Chondrocyte (in vitro differentiated cells): ENCODE data around the gene SLC35D3. TPM values are rescaled to one million over a fixed set of nuclear protein-coding genes. Genes with fewer than 3 reads are reported as not detected.
A peak's percentile ranks its signal among the peaks of the same experiment; 100 is the strongest.

Source experiments
- DNase-seq: peaks from one replicate; pipeline ENCODE4 v3.0.0; 2021; ENCODE audit warnings: mixed read lengths, low spot score
- H3K27ac Mint-ChIP-seq: one replicate; pipeline ENCODE4 v1.8.0; 2021; ENCODE audit warnings: mild to moderate bottlenecking, moderate library complexity, mixed read lengths; ENCODE audit not compliant: unreplicated experiment
- H3K27me3 Mint-ChIP-seq: 2 replicates; pipeline ENCODE4 v1.8.0; 2021; ENCODE audit warnings: low read depth, mixed read lengths
- H3K36me3 Mint-ChIP-seq: 2 replicates; pipeline ENCODE4 v1.8.0; 2021; ENCODE audit warnings: low read depth, mixed read lengths
- H3K4me1 Mint-ChIP-seq: 2 replicates; pipeline ENCODE4 v1.8.0; 2021; ENCODE audit warnings: low read depth, mild to moderate bottlenecking, mixed read lengths
- H3K4me3 Mint-ChIP-seq: one replicate; pipeline ENCODE4 v1.8.0; 2021; ENCODE audit warnings: mild to moderate bottlenecking, moderate library complexity, mixed read lengths; ENCODE audit not compliant: unreplicated experiment
- H3K9me3 Mint-ChIP-seq: 2 replicates; pipeline ENCODE4 v1.8.0; 2021; ENCODE audit warnings: low read depth, mixed read lengths
- total RNA-seq: library from RNA; stranded (reverse); gene quantifications from 3 replicates; pipeline ENCODE4 v1.2.1, GENCODE V29; 2021
- TF ChIP-seq, protein P1 (sequence below): fragments of 200-600 bp; sonication (generic); IDR thresholded peaks from 2 replicates; pipeline ENCODE4 v1.5.0; 2021; ENCODE audit warnings: antibody characterized with exemption, mild to moderate bottlenecking, moderate library complexity

SLC35D3 gene
- total RNA-seq, 1 donor from 2014 or later: not detected

DNA sequence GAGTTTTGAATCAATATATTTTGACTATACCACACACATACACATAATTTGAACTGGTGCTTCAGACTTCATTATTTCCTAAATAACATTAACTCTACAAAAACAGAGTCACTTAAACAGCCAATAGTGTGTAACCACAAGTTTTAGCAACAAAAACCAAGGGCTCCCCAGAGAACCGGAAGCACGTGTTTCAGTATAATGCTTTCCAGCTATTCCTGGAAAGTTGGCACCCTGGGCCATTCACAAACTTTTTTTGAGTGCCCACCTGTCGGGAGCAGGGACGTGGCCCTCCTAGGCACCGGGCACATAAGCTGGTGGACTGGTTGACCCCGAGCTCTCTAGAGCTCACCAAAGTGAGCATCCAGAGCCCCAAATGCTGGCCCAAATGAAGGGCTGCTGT, 1.9 kb upstream of the SLC35D3 start:
- H3K36me3 Mint-ChIP-seq: peaks cover 8% of the 10 kb centered on the region
- H3K27ac Mint-ChIP-seq: no peak overlapping the region
- H3K27me3 Mint-ChIP-seq: peaks cover 25% of the 10 kb centered on the region
- peak overlapping the region; percentile 78 for H3K4me3 Mint-ChIP-seq
- TF ChIP-seq, protein P1, sequence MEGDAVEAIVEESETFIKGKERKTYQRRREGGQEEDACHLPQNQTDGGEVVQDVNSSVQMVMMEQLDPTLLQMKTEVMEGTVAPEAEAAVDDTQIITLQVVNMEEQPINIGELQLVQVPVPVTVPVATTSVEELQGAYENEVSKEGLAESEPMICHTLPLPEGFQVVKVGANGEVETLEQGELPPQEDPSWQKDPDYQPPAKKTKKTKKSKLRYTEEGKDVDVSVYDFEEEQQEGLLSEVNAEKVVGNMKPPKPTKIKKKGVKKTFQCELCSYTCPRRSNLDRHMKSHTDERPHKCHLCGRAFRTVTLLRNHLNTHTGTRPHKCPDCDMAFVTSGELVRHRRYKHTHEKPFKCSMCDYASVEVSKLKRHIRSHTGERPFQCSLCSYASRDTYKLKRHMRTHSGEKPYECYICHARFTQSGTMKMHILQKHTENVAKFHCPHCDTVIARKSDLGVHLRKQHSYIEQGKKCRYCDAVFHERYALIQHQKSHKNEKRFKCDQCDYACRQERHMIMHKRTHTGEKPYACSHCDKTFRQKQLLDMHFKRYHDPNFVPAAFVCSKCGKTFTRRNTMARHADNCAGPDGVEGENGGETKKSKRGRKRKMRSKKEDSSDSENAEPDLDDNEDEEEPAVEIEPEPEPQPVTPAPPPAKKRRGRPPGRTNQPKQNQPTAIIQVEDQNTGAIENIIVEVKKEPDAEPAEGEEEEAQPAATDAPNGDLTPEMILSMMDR: no peak
- H3K4me1 Mint-ChIP-seq: peaks cover 12% of the 10 kb centered on the region
- no peak for DNase-seq
- H3K9me3 Mint-ChIP-seq: no peaks in the 10 kb centered on the region

DNA sequence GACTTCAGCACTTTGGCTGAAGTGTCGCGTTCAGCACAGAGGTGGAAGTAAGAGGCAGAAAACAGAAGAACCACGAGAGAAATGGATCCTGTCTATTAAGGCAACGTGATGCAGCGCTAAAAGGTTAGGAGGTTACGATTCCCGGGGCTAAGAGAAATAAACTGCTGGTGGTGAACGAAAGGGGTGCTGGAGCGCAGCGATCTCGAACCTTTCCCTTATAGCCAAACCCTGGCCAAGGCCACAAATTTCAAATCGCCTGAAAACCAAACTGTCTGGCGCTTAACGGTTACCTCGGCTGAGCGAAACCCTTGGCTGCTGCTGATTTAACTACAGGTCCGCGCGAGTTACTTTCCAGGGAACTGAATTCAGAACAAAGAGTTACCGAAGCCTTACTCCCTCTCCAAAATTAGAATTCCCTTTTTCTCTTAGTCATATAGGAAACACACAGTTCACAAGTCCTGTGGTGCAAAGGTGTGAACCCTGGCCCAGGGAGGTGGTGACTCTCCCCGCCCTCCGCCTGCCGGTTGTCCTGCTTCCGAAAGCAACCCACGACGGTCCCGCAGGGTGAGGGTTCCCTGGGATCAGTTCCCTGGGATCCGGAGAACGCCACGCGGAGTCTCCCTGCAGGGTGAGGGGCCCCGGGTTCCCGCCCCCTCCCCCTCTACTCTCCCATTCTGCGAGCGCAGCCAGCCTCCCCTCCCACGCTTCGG, 1.3 kb upstream of the SLC35D3 start:
- DNase-seq: no peak
- no peaks in the 10 kb centered on the region for H3K9me3 Mint-ChIP-seq
- H3K4me1 Mint-ChIP-seq: peaks cover 12% of the 10 kb centered on the region
- peaks cover 25% of the 10 kb centered on the region for H3K27me3 Mint-ChIP-seq
- TF ChIP-seq, protein P1: no peak
- H3K36me3 Mint-ChIP-seq: peaks cover 4% of the 10 kb centered on the region
- H3K4me3 Mint-ChIP-seq: peak overlapping the region; percentile 78
- no peak overlapping the region for H3K27ac Mint-ChIP-seq

DNA sequence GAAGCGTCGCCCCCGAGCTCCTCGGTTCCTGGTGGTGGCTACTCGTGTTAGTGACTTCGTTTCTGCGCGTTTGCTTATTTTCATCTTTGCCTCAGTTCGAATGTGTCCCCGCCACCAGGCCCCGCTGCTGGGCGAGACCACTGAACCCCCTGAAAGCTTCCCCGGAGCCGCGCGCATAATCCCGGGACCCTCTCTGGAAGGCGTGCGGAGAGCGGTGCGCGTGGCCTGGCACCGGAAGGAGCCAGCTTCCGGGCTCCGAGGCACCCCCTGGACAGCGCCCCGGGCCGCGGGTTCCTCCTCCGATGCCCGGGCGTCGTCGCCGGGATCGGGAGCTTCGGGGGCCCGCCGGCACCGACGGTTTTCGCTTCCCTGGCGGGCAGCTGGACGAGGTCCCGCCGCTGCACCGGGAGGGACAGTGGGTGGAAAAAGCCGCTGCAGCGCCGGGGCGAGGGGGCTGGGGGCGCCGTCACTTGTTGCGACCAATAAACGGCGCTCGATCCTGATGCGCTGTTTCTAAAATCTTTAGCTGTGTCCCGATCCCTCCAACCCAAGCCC, 643 bp upstream of the SLC35D3 start:
- TF ChIP-seq, protein P1: no peak
- Mint-ChIP-seq H3K36me3 (peaks cover 2% of the 10 kb centered on the region), H3K27me3 (peaks cover 25% of the 10 kb centered on the region), H3K27ac (no peak overlapping the region), H3K4me1 (peaks cover 12% of the 10 kb centered on the region), H3K4me3 (peak overlapping the region; percentile 78), H3K9me3 (no peaks in the 10 kb centered on the region)
- no peak for DNase-seq

DNA sequence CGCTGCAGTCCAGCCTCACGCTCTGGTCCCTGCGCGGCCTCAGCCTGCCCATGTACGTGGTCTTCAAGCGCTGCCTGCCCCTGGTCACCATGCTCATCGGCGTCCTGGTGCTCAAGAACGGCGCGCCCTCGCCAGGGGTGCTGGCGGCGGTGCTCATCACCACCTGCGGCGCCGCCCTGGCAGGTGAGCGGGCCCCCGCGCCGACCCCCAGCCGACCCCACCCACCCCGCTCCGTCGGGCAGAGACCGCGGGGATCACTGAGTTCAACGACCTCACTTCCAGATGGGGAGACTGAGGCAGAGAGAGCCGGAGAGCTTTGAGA, 545 bp downstream of the SLC35D3 start:
- Mint-ChIP-seq H3K27me3 (peaks cover 25% of the 10 kb centered on the region), H3K36me3 (no peaks in the 10 kb centered on the region), H3K9me3 (no peaks in the 10 kb centered on the region), H3K4me1 (peaks cover 12% of the 10 kb centered on the region), H3K27ac (no peak overlapping the region), H3K4me3 (peak overlapping the region; percentile 74)
- DNase-seq: no peak
- TF ChIP-seq, protein P1: no peak

DNA sequence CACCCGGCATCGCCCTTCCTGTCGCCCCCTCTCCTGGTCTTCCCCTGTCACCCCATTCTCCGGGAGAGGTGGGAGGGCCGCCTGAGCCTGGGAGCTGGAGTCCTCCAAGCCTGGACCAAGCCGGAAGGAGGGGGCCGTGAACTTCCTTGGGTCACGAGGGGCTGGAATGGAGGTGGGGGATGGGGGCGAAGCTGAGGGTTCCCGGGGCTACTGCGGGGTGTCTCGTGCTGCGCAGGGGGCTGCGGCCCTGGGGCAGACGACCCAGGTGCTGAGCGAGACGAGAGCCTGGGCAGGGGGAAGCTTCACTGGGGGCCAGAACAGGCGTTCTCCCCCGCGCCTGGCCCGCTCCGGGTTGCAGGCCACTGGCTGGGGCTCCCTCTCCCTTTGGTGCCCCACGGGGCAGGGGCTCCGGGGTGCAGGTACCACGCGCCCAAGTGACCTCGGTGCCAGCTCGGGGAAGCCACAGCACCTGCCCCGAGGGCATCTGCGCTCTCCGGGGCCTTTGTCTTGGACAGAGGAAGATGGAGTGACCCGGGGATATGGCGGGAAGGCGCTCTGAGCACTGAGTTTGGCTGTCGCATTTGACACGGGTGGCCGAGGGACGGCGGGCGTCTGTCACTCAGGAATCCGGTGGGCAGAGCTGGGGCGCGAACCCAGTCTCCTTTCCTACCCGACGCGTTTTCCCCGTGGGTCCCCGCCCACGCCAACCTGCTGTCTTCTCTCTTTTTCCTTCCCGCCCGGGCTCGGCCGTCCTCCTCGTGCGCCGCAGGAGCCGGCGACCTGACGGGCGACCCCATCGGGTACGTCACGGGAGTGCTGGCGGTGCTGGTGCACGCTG, 1.2 kb downstream of the SLC35D3 start:
- no peak overlapping the region for H3K27ac Mint-ChIP-seq
- H3K36me3 Mint-ChIP-seq: no peaks in the 10 kb centered on the region
- peaks cover 12% of the 10 kb centered on the region for H3K4me1 Mint-ChIP-seq
- peak; percentile 93 for DNase-seq
- TF ChIP-seq, protein P1: no peak
- H3K4me3 Mint-ChIP-seq: no peak overlapping the region
- peaks cover 25% of the 10 kb centered on the region for H3K27me3 Mint-ChIP-seq
- H3K9me3 Mint-ChIP-seq: no peaks in the 10 kb centered on the region
